ENCODE results near the gene WNT11.

The WNT11 gene

DNA sequence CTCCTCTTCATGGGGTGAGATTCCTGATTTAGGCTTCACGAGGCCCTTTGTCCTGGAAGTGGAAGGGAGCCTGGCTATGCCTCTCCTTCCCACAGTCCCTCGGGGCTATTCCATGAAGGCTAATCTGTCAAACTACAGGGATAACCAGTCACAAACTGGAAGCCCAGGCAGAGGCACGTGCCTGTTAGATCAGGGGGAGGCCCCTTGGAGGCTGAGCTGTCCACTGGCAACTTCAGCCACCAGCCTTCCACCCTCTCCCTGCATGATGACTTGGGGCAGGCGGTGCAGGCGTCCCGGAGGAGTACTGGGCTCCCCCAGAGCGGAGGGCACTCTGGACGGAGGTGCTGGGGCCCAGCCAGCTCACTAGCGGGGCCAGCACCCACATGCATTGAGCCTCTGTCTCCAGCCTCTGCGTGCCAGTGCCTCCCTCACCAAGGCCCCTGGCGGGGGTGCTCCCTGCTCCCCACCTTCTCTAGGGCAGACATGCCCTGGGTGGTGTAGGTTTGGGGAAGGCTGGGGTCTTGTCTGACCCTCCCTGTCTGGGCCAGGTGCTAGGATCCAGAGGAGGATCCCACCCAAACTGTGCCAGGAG, 42.9 kb downstream of the WNT11 start:
- Histone ChIP-seq H2BK15ac (replicated peaks; ENCODE audit: low read depth) (no peak overlapping the region), H3K23ac (ENCODE audit: low read length) (no peak overlapping the region), H3K9ac (ENCODE audit: low read length) (no peak overlapping the region), H3K27me3 (ENCODE audit: insufficient read depth, low read length, poor library complexity) (no peaks in the 10 kb centered on the region), H3K18ac (ENCODE audit: low read length) (no peak overlapping the region), H3K4me1 (ENCODE audit: control insufficient read depth, low read depth, low read length) (no peaks in the 10 kb centered on the region), H3K27ac (ENCODE audit: low read depth, low read length) (no peak overlapping the region), H2AK5ac (ENCODE audit: low read length) (no peak overlapping the region), H4K8ac (ENCODE audit: low read depth, low read length) (no peak overlapping the region), H3K79me1 (ENCODE audit: low read length) (no peaks in the 10 kb centered on the region), H3K4me2 (ENCODE audit: low read length) (no peak overlapping the region), H2BK5ac (ENCODE audit: low read length) (no peak overlapping the region), H3K56ac (ENCODE audit: low read length) (no peak overlapping the region), H3K79me2 (ENCODE audit: control insufficient read depth, insufficient read depth, low read length) (no peaks in the 10 kb centered on the region), H4K5ac (ENCODE audit: low read length) (no peak overlapping the region), H3K4ac (ENCODE audit: low read depth, low read length) (no peak overlapping the region), H3K4me3 (ENCODE audit: low read length) (no peak overlapping the region), H3K36me3 (ENCODE audit: control insufficient read depth, insufficient read depth, low read length) (no peaks in the 10 kb centered on the region), H2BK120ac (ENCODE audit: low read depth, low read length) (no peak overlapping the region)
- no CpG with 5 or more reads among the region's 11 CpGs for WGBS (ENCODE audit: extremely low coverage, insufficient coverage, low lambda C conversion rate)
- DNase-seq = no peak

DNA sequence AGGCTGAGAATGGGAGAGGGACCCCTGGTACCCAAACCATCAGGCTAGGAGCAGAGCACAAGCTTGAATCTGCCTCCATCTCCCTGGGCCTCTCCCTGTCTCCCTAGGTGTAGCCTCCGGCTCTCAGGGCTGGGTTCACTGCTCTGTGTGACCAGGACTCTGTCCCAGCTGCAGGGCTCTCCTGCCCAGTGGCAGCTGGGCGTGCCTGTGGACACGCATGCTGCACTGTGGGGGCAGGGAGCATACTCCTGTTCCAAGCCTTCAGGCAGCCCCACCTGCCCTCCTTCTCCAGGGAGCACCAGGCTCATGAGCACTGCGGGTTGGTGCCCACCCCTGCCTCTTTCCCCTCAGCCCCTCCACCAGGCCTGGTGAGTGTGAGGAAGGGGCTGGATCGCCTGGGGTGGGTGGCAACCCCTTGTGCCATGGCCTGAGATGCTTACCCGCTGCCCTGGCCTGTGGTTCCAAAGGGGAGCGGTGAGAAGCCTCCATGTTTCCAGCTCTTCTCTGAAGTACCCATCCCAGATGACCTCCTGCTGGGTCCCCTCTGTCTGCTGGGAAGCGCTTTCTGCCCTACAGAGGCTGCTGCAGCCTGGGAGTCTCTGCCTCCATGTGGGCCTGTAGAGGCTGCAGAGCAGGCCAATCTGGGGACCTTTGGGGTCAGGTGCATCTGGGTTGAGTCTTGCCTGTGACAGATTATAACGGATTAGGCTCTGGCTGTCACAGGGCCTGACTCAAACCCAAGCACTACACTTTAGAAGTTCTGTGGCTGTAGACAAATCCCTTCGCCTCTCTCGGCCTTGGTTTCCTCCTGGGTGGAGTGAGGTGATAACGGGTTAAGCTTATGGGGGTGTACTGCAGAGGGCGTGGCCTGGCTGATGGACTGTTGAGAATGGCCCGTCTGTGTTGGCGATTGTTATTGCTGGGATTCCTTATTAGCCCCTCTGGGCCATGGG, 43.7 kb downstream of the WNT11 start:
- H3K36me3 ChIP-seq (ENCODE audit: control insufficient read depth, insufficient read depth, low read length) = no peaks in the 10 kb centered on the region
- no peak overlapping the region for H2BK15ac ChIP-seq (replicated peaks; ENCODE audit: low read depth)
- no peak overlapping the region for H3K4me2 ChIP-seq (ENCODE audit: low read length)
- no peak overlapping the region for H2BK120ac ChIP-seq (ENCODE audit: low read depth, low read length)
- no peak overlapping the region for H3K9ac ChIP-seq (ENCODE audit: low read length)
- H3K23ac ChIP-seq (ENCODE audit: low read length) = no peak overlapping the region
- H3K56ac ChIP-seq (ENCODE audit: low read length) = no peak overlapping the region
- no CpG with 5 or more reads among the region's 15 CpGs for WGBS (ENCODE audit: extremely low coverage, insufficient coverage, low lambda C conversion rate)
- H3K4me3 ChIP-seq (ENCODE audit: low read length) = no peak overlapping the region
- no peak overlapping the region for H3K18ac ChIP-seq (ENCODE audit: low read length)
- no peak for DNase-seq
- H3K79me2 ChIP-seq (ENCODE audit: control insufficient read depth, insufficient read depth, low read length) = no peaks in the 10 kb centered on the region
- H3K79me1 ChIP-seq (ENCODE audit: low read length) = no peaks in the 10 kb centered on the region
- H2AK5ac ChIP-seq (ENCODE audit: low read length) = no peak overlapping the region
- no peak overlapping the region for H4K8ac ChIP-seq (ENCODE audit: low read depth, low read length)
- H2BK5ac ChIP-seq (ENCODE audit: low read length) = no peak overlapping the region
- H3K4ac ChIP-seq (ENCODE audit: low read depth, low read length) = no peak overlapping the region
- no peaks in the 10 kb centered on the region for H3K4me1 ChIP-seq (ENCODE audit: control insufficient read depth, low read depth, low read length)
- no peak overlapping the region for H4K5ac ChIP-seq (ENCODE audit: low read length)
- no peak overlapping the region for H3K27ac ChIP-seq (ENCODE audit: low read depth, low read length)
- no peaks in the 10 kb centered on the region for H3K27me3 ChIP-seq (ENCODE audit: insufficient read depth, low read length, poor library complexity)

DNA sequence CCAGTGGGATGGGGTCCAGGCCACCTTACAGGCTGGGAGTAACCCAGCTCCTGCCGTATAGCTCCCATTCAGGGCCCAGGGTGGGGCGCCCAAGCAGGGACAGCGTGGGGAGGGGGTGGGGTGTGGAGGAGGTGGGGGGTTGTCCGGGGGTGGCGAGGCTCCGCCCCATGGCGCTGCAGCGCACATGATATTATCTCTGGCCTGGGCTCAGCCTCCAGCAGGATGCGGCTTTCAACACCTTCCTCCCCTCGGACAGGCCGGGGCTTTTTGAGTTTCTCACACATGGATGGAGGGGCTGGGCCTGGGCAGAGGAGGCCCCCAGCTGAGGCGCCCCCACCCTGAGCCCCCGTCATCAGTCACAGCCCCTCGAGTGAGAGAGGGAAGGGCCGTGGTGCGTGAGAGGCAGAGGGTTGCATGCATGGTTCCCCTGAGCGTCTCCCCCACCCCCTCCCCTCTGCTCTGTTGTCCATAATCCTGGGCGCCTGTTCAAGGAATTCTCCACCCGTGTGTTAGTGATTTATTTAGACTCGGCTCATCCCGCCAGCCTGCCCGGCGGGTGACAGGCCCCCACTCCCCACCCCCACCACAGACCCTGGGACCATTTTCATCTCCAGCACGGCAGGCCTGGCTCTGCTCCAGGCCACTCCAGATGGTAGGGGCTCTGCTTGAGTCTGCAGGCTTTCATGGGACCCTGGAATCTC, 44.9 kb downstream of the WNT11 start:
- no peak overlapping the region for H3K4me2 ChIP-seq (ENCODE audit: low read length)
- no peak overlapping the region for H2BK5ac ChIP-seq (ENCODE audit: low read length)
- H3K9ac ChIP-seq (ENCODE audit: low read length) = no peak overlapping the region
- H2BK120ac ChIP-seq (ENCODE audit: low read depth, low read length) = no peak overlapping the region
- no peak overlapping the region for H3K23ac ChIP-seq (ENCODE audit: low read length)
- H2AK5ac ChIP-seq (ENCODE audit: low read length) = no peak overlapping the region
- no peak overlapping the region for H3K56ac ChIP-seq (ENCODE audit: low read length)
- no peaks in the 10 kb centered on the region for H3K79me2 ChIP-seq (ENCODE audit: control insufficient read depth, insufficient read depth, low read length)
- no peak overlapping the region for H3K27ac ChIP-seq (ENCODE audit: low read depth, low read length)
- no peak overlapping the region for H3K4me3 ChIP-seq (ENCODE audit: low read length)
- WGBS (ENCODE audit: extremely low coverage, insufficient coverage, low lambda C conversion rate) = no CpG with 5 or more reads among the region's 24 CpGs
- no peaks in the 10 kb centered on the region for H3K79me1 ChIP-seq (ENCODE audit: low read length)
- H4K8ac ChIP-seq (ENCODE audit: low read depth, low read length) = no peak overlapping the region
- H3K27me3 ChIP-seq (ENCODE audit: insufficient read depth, low read length, poor library complexity) = no peaks in the 10 kb centered on the region
- no peaks in the 10 kb centered on the region for H3K36me3 ChIP-seq (ENCODE audit: control insufficient read depth, insufficient read depth, low read length)
- no peaks in the 10 kb centered on the region for H3K4me1 ChIP-seq (ENCODE audit: control insufficient read depth, low read depth, low read length)
- no peak for DNase-seq
- no peak overlapping the region for H3K4ac ChIP-seq (ENCODE audit: low read depth, low read length)
- H3K18ac ChIP-seq (ENCODE audit: low read length) = no peak overlapping the region
- H4K5ac ChIP-seq (ENCODE audit: low read length) = no peak overlapping the region
- no peak overlapping the region for H2BK15ac ChIP-seq (replicated peaks; ENCODE audit: low read depth)

DNA sequence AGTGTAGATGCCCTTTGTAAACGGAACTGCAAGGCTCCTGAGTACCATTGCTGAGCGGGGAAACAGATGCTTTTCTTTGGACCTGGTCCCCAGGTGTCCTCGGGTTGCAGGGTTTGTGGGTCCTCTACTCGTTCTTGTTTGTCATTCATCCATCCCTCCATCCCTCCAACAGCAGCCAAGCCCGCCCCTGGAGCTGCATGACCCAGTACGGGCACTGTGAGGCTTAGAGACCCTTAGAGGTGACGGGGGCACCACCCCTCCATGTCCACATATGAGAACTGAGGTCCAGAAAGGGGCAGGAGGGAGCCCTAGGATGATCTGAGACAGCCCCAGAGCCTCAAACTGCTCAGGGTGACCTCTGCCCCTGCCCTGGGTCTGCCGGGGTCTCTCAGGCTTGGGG, 45.4 kb downstream of the WNT11 start:
- no peak overlapping the region for H2BK120ac ChIP-seq (ENCODE audit: low read depth, low read length)
- H3K18ac ChIP-seq (ENCODE audit: low read length) = no peak overlapping the region
- H4K5ac ChIP-seq (ENCODE audit: low read length) = no peak overlapping the region
- no peak overlapping the region for H3K4me2 ChIP-seq (ENCODE audit: low read length)
- no peak overlapping the region for H2AK5ac ChIP-seq (ENCODE audit: low read length)
- no peak overlapping the region for H3K23ac ChIP-seq (ENCODE audit: low read length)
- no peak for DNase-seq
- no peak overlapping the region for H3K27ac ChIP-seq (ENCODE audit: low read depth, low read length)
- no peaks in the 10 kb centered on the region for H3K4me1 ChIP-seq (ENCODE audit: control insufficient read depth, low read depth, low read length)
- no peak overlapping the region for H2BK5ac ChIP-seq (ENCODE audit: low read length)
- no peaks in the 10 kb centered on the region for H3K27me3 ChIP-seq (ENCODE audit: insufficient read depth, low read length, poor library complexity)
- no peak overlapping the region for H4K8ac ChIP-seq (ENCODE audit: low read depth, low read length)
- H3K56ac ChIP-seq (ENCODE audit: low read length) = no peak overlapping the region
- no CpG with 5 or more reads among the region's 8 CpGs for WGBS (ENCODE audit: extremely low coverage, insufficient coverage, low lambda C conversion rate)
- H3K36me3 ChIP-seq (ENCODE audit: control insufficient read depth, insufficient read depth, low read length) = no peaks in the 10 kb centered on the region
- no peak overlapping the region for H3K4ac ChIP-seq (ENCODE audit: low read depth, low read length)
- no peak overlapping the region for H3K4me3 ChIP-seq (ENCODE audit: low read length)
- no peak overlapping the region for H3K9ac ChIP-seq (ENCODE audit: low read length)
- H3K79me1 ChIP-seq (ENCODE audit: low read length) = no peaks in the 10 kb centered on the region
- H3K79me2 ChIP-seq (ENCODE audit: control insufficient read depth, insufficient read depth, low read length) = no peaks in the 10 kb centered on the region
- H2BK15ac ChIP-seq (replicated peaks; ENCODE audit: low read depth) = no peak overlapping the region

DNA sequence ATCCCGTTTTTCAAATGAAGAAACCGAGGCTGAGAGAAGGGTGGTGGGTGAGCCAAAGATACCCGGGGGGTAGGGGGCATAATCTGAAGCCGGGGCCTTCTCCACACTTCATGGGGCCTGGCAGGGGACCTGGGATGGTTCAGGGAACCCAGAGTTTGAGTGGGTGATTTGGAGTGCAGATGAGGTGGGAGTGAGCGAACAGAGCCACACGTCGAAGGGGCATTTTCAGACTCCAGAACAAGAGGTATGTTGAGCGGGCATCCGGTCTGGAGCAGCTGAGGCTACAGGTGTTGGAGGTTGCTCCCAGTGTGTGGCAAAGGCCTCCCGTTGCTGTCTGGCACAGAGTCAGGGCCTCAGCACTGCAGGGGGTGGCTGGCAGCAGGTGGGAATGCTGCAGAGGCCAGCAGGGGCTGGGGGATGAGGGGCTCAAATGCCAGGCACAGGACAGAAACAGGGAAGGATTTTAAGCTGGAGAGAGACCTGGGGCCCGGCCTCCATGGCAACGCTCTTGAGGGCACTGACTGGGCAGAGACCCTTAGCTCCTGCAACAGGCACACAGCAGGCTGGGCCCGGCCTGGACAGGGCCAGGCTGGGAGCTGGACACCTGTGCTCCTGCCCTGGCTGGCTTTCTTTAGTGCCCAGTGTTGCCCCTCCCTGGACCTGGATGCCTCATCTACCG, 46.2 kb downstream of the WNT11 start:
- DNase-seq = no peak
- no CpG with 5 or more reads among the region's 14 CpGs for WGBS (ENCODE audit: extremely low coverage, insufficient coverage, low lambda C conversion rate)

More for the DNA sequence above, 46.2 kb downstream of the WNT11 start:
- Histone ChIP-seq H2BK120ac (ENCODE audit: low read depth, low read length) (no peak overlapping the region), H3K36me3 (ENCODE audit: control insufficient read depth, insufficient read depth, low read length) (no peaks in the 10 kb centered on the region), H3K4me1 (ENCODE audit: control insufficient read depth, low read depth, low read length) (no peaks in the 10 kb centered on the region), H4K5ac (ENCODE audit: low read length) (no peak overlapping the region), H3K79me1 (ENCODE audit: low read length) (no peaks in the 10 kb centered on the region), H2BK5ac (ENCODE audit: low read length) (no peak overlapping the region), H3K79me2 (ENCODE audit: control insufficient read depth, insufficient read depth, low read length) (no peaks in the 10 kb centered on the region), H4K8ac (ENCODE audit: low read depth, low read length) (no peak overlapping the region), H2AK5ac (ENCODE audit: low read length) (no peak overlapping the region), H3K18ac (ENCODE audit: low read length) (no peak overlapping the region), H3K4me2 (ENCODE audit: low read length) (no peak overlapping the region), H3K9ac (ENCODE audit: low read length) (no peak overlapping the region), H3K27ac (ENCODE audit: low read depth, low read length) (no peak overlapping the region), H3K4me3 (ENCODE audit: low read length) (no peak overlapping the region), H3K56ac (ENCODE audit: low read length) (no peak overlapping the region), H2BK15ac (replicated peaks; ENCODE audit: low read depth) (no peak overlapping the region), H3K27me3 (ENCODE audit: insufficient read depth, low read length, poor library complexity) (no peaks in the 10 kb centered on the region), H3K23ac (ENCODE audit: low read length) (no peak overlapping the region), H3K4ac (ENCODE audit: low read depth, low read length) (no peak overlapping the region)
